HEK293 (cell line): Measurements from ENCODE around the gene MAP1A.

ENCODE experiments used
- CTCF ChIP-seq: fragments of 450-650 bp; formaldehyde crosslinking; IDR thresholded peaks from 2 replicates; pipeline ENCODE4 v1.5.1; 2016; ENCODE audit warnings: missing biosample characterization, missing genetic modification characterization
- ELK4 ChIP-seq: IDR thresholded peaks from 2 replicates; pipeline ENCODE4 v1.6.1; 2011; ENCODE audit warnings: mild to moderate bottlenecking, low read depth, low read length, borderline replicate concordance
- KLF16 ChIP-seq: fragments of 450-650 bp; formaldehyde crosslinking; IDR thresholded peaks from 2 replicates; pipeline ENCODE4 v1.5.1; 2017; ENCODE audit warnings: missing biosample characterization, missing genetic modification characterization
- MYNN ChIP-seq: fragments of 450-650 bp; formaldehyde crosslinking; IDR thresholded peaks from 2 replicates; pipeline ENCODE4 v1.5.1; 2016; ENCODE audit warnings: missing biosample characterization, missing genetic modification characterization, borderline replicate concordance
- MZF1 ChIP-seq: fragments of 450-650 bp; formaldehyde crosslinking; IDR thresholded peaks from 2 replicates; pipeline ENCODE4 v1.5.1; 2017; ENCODE audit warnings: missing biosample characterization, missing genetic modification characterization, borderline replicate concordance
- PRDM10 ChIP-seq: fragments of 450-650 bp; formaldehyde crosslinking; IDR thresholded peaks from 2 replicates; pipeline ENCODE4 v1.5.1; 2016; ENCODE audit warnings: missing biosample characterization, missing genetic modification characterization
- REST ChIP-seq: fragments of 450-650 bp; formaldehyde crosslinking; IDR thresholded peaks from 2 replicates; pipeline ENCODE4 v1.5.1; 2016; ENCODE audit warnings: missing biosample characterization, missing genetic modification characterization
- SP2 ChIP-seq: fragments of 450-650 bp; formaldehyde crosslinking; IDR thresholded peaks from 2 replicates; pipeline ENCODE4 v1.5.1; 2016; ENCODE audit warnings: missing biosample characterization, missing genetic modification characterization
- ZNF16 ChIP-seq: fragments of 450-650 bp; formaldehyde crosslinking; IDR thresholded peaks from 2 replicates; pipeline ENCODE4 v1.5.1; 2016; ENCODE audit warnings: low read depth, missing biosample characterization, missing genetic modification characterization

GRCh38 chr15:43499635-43500034 is 17.8 kb upstream of the MAP1A start:
- TF ChIP-seq CTCF (tag by site-specific recombination) (no peak), MZF1 (tag by site-specific recombination) (no peak), ZNF16 (tag by site-specific recombination) (no peak), PRDM10 (no peak), SP2 (tag by site-specific recombination) (no peak), MYNN (tag by site-specific recombination) (no peak), ELK4 (no peak), REST (tag by site-specific recombination) (no peak), KLF16 (tag by site-specific recombination) (no peak)
